ENCODE data around the gene NRXN3. TPM values are rescaled to one million over a fixed set of nuclear protein-coding genes. Genes with fewer than 3 reads are reported as not detected.

NRXN3 gene
- total and polyA plus RNA-seq, 2 of the 4 experiments (the other 2 are of a cell fraction), result 4.8 to 25.1 TPM

DNA sequence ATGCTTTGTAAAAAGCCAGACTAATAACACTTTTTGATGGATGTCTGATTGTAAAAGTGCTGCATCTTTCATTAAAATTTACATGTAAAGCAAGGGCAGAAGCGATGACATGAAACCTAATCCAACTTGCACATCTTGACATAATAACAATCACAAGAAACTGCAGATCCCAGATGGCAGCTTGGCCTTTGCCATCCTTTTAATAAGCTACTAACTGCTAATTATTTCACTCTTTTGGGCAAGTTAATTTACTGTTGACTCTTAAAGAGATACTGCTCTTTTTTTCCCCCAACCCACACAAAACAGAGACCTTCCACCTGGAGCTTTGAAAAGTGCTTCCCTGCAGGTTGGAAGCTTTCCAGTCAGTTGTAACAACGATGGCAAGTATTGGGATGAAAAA lies 137.5 kb downstream of the NRXN3 start:
- no peaks in the 10 kb centered on the region for H3K27me3 ChIP-seq (ENCODE audit: control insufficient read depth, insufficient read depth, low read length)
- H4K5ac ChIP-seq (ENCODE audit: low read depth, low read length), result no peak overlapping the region
- intact Hi-C loops (cut with micrococcal nuclease) (no loop called here), in situ Hi-C loops (cut with MboI; ENCODE audit: low sequenced_read_pairs) (no loop called here), dilution Hi-C loops (cut with HindIII; ENCODE audit: low sequenced_read_pairs, unreplicated experiment) (no loop called here)
- peaks cover 4% of the 10 kb centered on the region for H3K9me3 ChIP-seq (ENCODE audit: control insufficient read depth, insufficient read depth, low read length)
- no peak overlapping the region for H3K18ac ChIP-seq (ENCODE audit: low read depth, low read length)
- no peak overlapping the region for H2AK5ac ChIP-seq (ENCODE audit: low read depth, low read length)
- no peak overlapping the region for H2BK20ac ChIP-seq (ENCODE audit: low read depth, low read length)
- no peak overlapping the region for H3K9ac ChIP-seq (ENCODE audit: low read depth, low read length)
- no peak overlapping the region for H3K4me3 ChIP-seq (ENCODE audit: insufficient read depth, low read depth, low read length)
- DNase-seq, result no peak
- no peaks in the 10 kb centered on the region for H3K4me1 ChIP-seq (ENCODE audit: control insufficient read depth, insufficient read depth, low read length)
- H2BK5ac ChIP-seq (ENCODE audit: low read depth, low read length, poor library complexity, severe bottlenecking), result no peak overlapping the region
- H3K27ac ChIP-seq (ENCODE audit: insufficient read depth, low read length), result no peak overlapping the region
- TF ChIP-seq MAFK (IDR thresholded peaks at IDR 0.05; ENCODE audit: low read depth, low read length) (no peak), RFX5 (IDR thresholded peaks at IDR 0.05; ENCODE audit: low read depth, low read length) (no peak), POLR2A (IDR thresholded peaks at IDR 0.05; ENCODE audit: low read depth, low read length) (no peak), NFE2L2 (IDR thresholded peaks at IDR 0.05; ENCODE audit: low read depth, low read length) (no peak), BHLHE40 (IDR thresholded peaks at IDR 0.05; ENCODE audit: low read depth, low read length) (no peak), CEBPB (IDR thresholded peaks at IDR 0.05; ENCODE audit: low read depth, low read length) (no peak), FOS (IDR thresholded peaks at IDR 0.05; ENCODE audit: low read depth, low read length) (no peak), MXI1 (IDR thresholded peaks at IDR 0.05; ENCODE audit: borderline replicate concordance, low read depth, low read length) (no peak), RCOR1 (IDR thresholded peaks at IDR 0.05; ENCODE audit: insufficient replicate concordance, low read length) (no peak), MAZ (IDR thresholded peaks at IDR 0.05; ENCODE audit: borderline replicate concordance, low read depth, low read length) (no peak), RAD21 (IDR thresholded peaks at IDR 0.05; ENCODE audit: low read length) (no peak), CHD1 (IDR thresholded peaks at IDR 0.05; ENCODE audit: low read depth, low read length) (no peak), SMC3 (IDR thresholded peaks at IDR 0.05; ENCODE audit: low read depth, low read length) (no peak)
- TF ChIP-seq, protein P1, sequence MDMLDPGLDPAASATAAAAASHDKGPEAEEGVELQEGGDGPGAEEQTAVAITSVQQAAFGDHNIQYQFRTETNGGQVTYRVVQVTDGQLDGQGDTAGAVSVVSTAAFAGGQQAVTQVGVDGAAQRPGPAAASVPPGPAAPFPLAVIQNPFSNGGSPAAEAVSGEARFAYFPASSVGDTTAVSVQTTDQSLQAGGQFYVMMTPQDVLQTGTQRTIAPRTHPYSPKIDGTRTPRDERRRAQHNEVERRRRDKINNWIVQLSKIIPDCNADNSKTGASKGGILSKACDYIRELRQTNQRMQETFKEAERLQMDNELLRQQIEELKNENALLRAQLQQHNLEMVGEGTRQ (IDR thresholded peaks at IDR 0.05; ENCODE audit: low read depth, low read length), result no peak
- TF ChIP-seq, protein P2, sequence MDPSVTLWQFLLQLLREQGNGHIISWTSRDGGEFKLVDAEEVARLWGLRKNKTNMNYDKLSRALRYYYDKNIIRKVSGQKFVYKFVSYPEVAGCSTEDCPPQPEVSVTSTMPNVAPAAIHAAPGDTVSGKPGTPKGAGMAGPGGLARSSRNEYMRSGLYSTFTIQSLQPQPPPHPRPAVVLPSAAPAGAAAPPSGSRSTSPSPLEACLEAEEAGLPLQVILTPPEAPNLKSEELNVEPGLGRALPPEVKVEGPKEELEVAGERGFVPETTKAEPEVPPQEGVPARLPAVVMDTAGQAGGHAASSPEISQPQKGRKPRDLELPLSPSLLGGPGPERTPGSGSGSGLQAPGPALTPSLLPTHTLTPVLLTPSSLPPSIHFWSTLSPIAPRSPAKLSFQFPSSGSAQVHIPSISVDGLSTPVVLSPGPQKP (IDR thresholded peaks at IDR 0.05; ENCODE audit: borderline replicate concordance, low read depth, low read length), result no peak
- TF ChIP-seq, protein P3, sequence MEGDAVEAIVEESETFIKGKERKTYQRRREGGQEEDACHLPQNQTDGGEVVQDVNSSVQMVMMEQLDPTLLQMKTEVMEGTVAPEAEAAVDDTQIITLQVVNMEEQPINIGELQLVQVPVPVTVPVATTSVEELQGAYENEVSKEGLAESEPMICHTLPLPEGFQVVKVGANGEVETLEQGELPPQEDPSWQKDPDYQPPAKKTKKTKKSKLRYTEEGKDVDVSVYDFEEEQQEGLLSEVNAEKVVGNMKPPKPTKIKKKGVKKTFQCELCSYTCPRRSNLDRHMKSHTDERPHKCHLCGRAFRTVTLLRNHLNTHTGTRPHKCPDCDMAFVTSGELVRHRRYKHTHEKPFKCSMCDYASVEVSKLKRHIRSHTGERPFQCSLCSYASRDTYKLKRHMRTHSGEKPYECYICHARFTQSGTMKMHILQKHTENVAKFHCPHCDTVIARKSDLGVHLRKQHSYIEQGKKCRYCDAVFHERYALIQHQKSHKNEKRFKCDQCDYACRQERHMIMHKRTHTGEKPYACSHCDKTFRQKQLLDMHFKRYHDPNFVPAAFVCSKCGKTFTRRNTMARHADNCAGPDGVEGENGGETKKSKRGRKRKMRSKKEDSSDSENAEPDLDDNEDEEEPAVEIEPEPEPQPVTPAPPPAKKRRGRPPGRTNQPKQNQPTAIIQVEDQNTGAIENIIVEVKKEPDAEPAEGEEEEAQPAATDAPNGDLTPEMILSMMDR (conservative IDR thresholded peaks at IDR 0.05; ENCODE audit: low read depth, low read length), result no peak
- H2AK9ac ChIP-seq (replicated peaks; ENCODE audit: low read depth, low read length, poor library complexity), result no peak overlapping the region
- no peak overlapping the region for H3K4ac ChIP-seq (ENCODE audit: low read depth, low read length)
- no peak overlapping the region for H4K8ac ChIP-seq (ENCODE audit: low read depth in 2 of 2, low read length in 2 of 2)
- no TSS peak for BruUV-seq (replicated peaks)
- ATAC-seq (ENCODE audit: low read depth), result no peak
- ChIA-PET CTCF (no interaction called here), POLR2A (ENCODE audit: unreplicated experiment) (no interaction called here)
- no peaks in the 10 kb centered on the region for H3K36me3 ChIP-seq (ENCODE audit: control insufficient read depth, insufficient read depth, low read length)
- H3K79me1 ChIP-seq (ENCODE audit: low read depth in 1 of 2, low read length in 2 of 2), result no peaks in the 10 kb centered on the region
- H2BK120ac ChIP-seq (ENCODE audit: low read depth, low read length), result no peak overlapping the region
- no peak overlapping the region for H4K91ac ChIP-seq (ENCODE audit: insufficient read depth, low read depth, low read length)
- no peak overlapping the region for H3K4me2 ChIP-seq (ENCODE audit: low read depth, low read length)
- WGBS, 2 experiments (ENCODE audit: extremely low coverage in 2 of 2, insufficient read length in 1 of 2), result no CpG with 5 or more reads among the region's 2 CpGs
- H3K9me1 ChIP-seq (ENCODE audit: insufficient read depth, low read length), result no peaks in the 10 kb centered on the region
- H3K23ac ChIP-seq (ENCODE audit: low read depth, low read length), result no peak overlapping the region
- H3K14ac ChIP-seq (replicated peaks; ENCODE audit: low read depth, low read length), result no peak overlapping the region
- no peak overlapping the region for H2AFZ ChIP-seq (replicated peaks; ENCODE audit: low read length, poor library complexity)
- H4K20me1 ChIP-seq (ENCODE audit: insufficient read depth, low read length), result no peaks in the 10 kb centered on the region
- H2BK15ac ChIP-seq (ENCODE audit: low read depth, low read length), result no peak overlapping the region
- H3K56ac ChIP-seq (ENCODE audit: extremely low read depth, insufficient read depth, low read length), result no peak overlapping the region

All from IMR-90 (cell line).